K562 (cell line): ENCODE results near the gene EML6. TPM values are rescaled to one million over a fixed set of nuclear protein-coding genes. Genes with fewer than 3 reads are reported as not detected.

Source experiments
- ATAC-seq: fragments of 200-7000 bp; cut with Tn5 transposase; 3 replicates; pipeline ENCODE4 v1.9.1; 2020; ENCODE audit warnings: moderate library complexity
- BruUV-seq: library from RNA; stranded (reverse); fragments of 400-500 nt; replicated peaks from 2 replicates; lab custom pipeline; 2021; lab: Mats Ljungman, UMichigan
- CTCF ChIA-PET: fragments of 300-600 bp; formaldehyde crosslinking; extraction: SDS; loops from one replicate; lab custom pipeline; 2021; ENCODE audit warnings: low intra/inter-chr PET ratio; lab: Yijun Ruan, JAX
- POLR2A ChIA-PET: fragments of 300-600, 350-650 bp; sonication (Branson Sonifier 250); formaldehyde crosslinking; extraction: SDS; loops from one replicate; lab custom pipeline; 2021; ENCODE audit warnings: antibody characterized with exemption, inconsistent platforms; lab: Yijun Ruan, JAX
- DNase-seq, 4 experiments: peaks; one replicate each; pipeline versions ENCODE4 v3.0.0 to v3.0.0-alpha.2; 2011 to 2018; ENCODE audit warnings: low spot score in 3 of 4, mixed read lengths in 3 of 4; ENCODE audit errors: extremely low read depth in 1 of 4
- FAIRE-seq: peaks from 2 replicates; lab custom pipeline; 2011; peaks lifted over from hg19 to GRCh38; lab: Jason Lieb, UNC
- H2AFZ ChIP-seq: 2 replicates; pipeline ENCODE4 v1.6.0; 2011; ENCODE audit warnings: low read depth, low read length, control low read depth, inconsistent platforms
- H3K27ac ChIP-seq: fragments of 200-600 bp; 3 replicates; pipeline ENCODE4 v1.8.0; 2011; ENCODE audit warnings: low read depth, mild to moderate bottlenecking, control low read depth, inconsistent platforms, low read length, moderate library complexity, mixed read lengths; ENCODE audit errors: extremely low read depth
- H3K27me3 ChIP-seq, 2 experiments: fragments of 300-600 bp in 1 of 2; 2 replicates in 1 of 2; 3 replicates in 1 of 2; pipeline versions ENCODE4 v1.6.0 to v1.8.0; 2011; ENCODE audit warnings: inconsistent platforms in 2 of 2, low read length in 2 of 2, mild to moderate bottlenecking in 1 of 2, mixed read lengths in 1 of 2, moderate library complexity in 1 of 2; ENCODE audit not compliant: control insufficient read depth in 2 of 2, insufficient read depth in 2 of 2
- H3K36me3 ChIP-seq: fragments of 300-600 bp; 3 replicates; pipeline ENCODE4 v1.8.0; 2011; ENCODE audit warnings: mild to moderate bottlenecking, low read length, inconsistent platforms; ENCODE audit not compliant: control insufficient read depth, insufficient read depth
- H3K4me1 ChIP-seq, 2 experiments: fragments of 200-600 bp in 1 of 2; replicated peaks in 1 of 2; 2 replicates in 1 of 2; 3 replicates in 1 of 2; pipeline versions ENCODE4 v1.5.1 to v1.8.0; 2011; ENCODE audit warnings: inconsistent platforms in 2 of 2, low read length in 2 of 2, mild to moderate bottlenecking in 1 of 2, mixed read lengths in 1 of 2, moderate library complexity in 1 of 2; ENCODE audit not compliant: control insufficient read depth in 2 of 2, insufficient read depth in 2 of 2
- H3K4me2 ChIP-seq: 2 replicates; pipeline ENCODE4 v1.6.1; 2011; ENCODE audit warnings: low read length, control low read depth, inconsistent platforms, mixed read lengths; ENCODE audit not compliant: insufficient read depth
- H3K4me3 ChIP-seq: fragments of 200-600 bp; sonication (generic), shearing (Covaris generic); 2 replicates; pipeline ENCODE4 v1.5.1; 2016; ENCODE audit warnings: control low read depth, inconsistent platforms
- H3K79me2 ChIP-seq: fragments of 200-600 bp; 3 replicates; pipeline ENCODE4 v1.8.0; 2011; ENCODE audit warnings: low read length, inconsistent platforms; ENCODE audit not compliant: control insufficient read depth, insufficient read depth
- H3K9ac ChIP-seq, 2 experiments: 2 replicates each; pipeline versions ENCODE4 v1.6.0 to v1.6.1; 2011; ENCODE audit warnings: low read depth in 2 of 2, low read length in 2 of 2, control low read depth in 1 of 2, inconsistent platforms in 1 of 2, mild to moderate bottlenecking in 1 of 2, mixed read lengths in 1 of 2; ENCODE audit not compliant: insufficient read depth in 1 of 2
- H3K9me1 ChIP-seq: one replicate; pipeline ENCODE4 v1.6.0; 2011; ENCODE audit warnings: inconsistent platforms, mild to moderate bottlenecking, low read length, moderate library complexity; ENCODE audit not compliant: control insufficient read depth, insufficient read depth
- H3K9me3 ChIP-seq: replicated peaks from 2 replicates; pipeline ENCODE4 v1.5.1; 2011; ENCODE audit warnings: low read depth, low read length, inconsistent platforms; ENCODE audit not compliant: control insufficient read depth, insufficient read depth
- H4K20me1 ChIP-seq: replicated peaks from 2 replicates; pipeline ENCODE4 v1.6.1; 2011; ENCODE audit warnings: low read length, inconsistent platforms, mixed read lengths; ENCODE audit not compliant: control insufficient read depth, insufficient read depth
- BCL6 ChIP-seq: fragments of 250-450 bp; sonication (Bioruptor Pico); IDR thresholded peaks from 2 replicates; pipeline ENCODE4 v1.4.0; 2020
- CBX1 ChIP-seq: sonication (generic); IDR thresholded peaks from 2 replicates; pipeline ENCODE4 v1.6.1; 2016; ENCODE audit warnings: antibody characterized with exemption, low read depth, mild to moderate bottlenecking
- CREB5 ChIP-seq: fragments of 250-450 bp; sonication (Bioruptor Pico); IDR thresholded peaks from 2 replicates; pipeline ENCODE4 v1.5.0; 2020; ENCODE audit warnings: mild to moderate bottlenecking
- E2F4 ChIP-seq: sonication (generic); formaldehyde crosslinking; IDR thresholded peaks from 2 replicates; pipeline ENCODE4 v1.8.0; 2022; ENCODE audit warnings: mild to moderate bottlenecking, low read depth, missing genetic modification reagents
- NKRF ChIP-seq: fragments of 450-650 bp; IDR thresholded peaks from 2 replicates; pipeline ENCODE4 v1.6.1; 2016; ENCODE audit warnings: borderline replicate concordance
- PHB ChIP-seq: fragments of 250-450 bp; sonication (Bioruptor Pico); IDR thresholded peaks from 2 replicates; pipeline ENCODE4 v1.5.0; 2021
- POLR2B ChIP-seq: fragments of 450-650 bp; IDR thresholded peaks from 2 replicates; pipeline ENCODE4 v1.6.1; 2018; ENCODE audit warnings: low read depth; ENCODE audit not compliant: partially characterized antibody
- RFX5 ChIP-seq: IDR thresholded peaks from 2 replicates; pipeline ENCODE4 v1.6.1; 2011; ENCODE audit warnings: low read depth, mild to moderate bottlenecking, improper control_type of control experiment, low read length
- TAF1 ChIP-seq: IDR thresholded peaks from 2 replicates; pipeline ENCODE4 v1.6.1; 2011; ENCODE audit warnings: mild to moderate bottlenecking, low read length, moderate library complexity; ENCODE audit not compliant: insufficient read depth, control insufficient read depth, severe bottlenecking; ENCODE audit errors: extremely low read depth
- ZNF224 ChIP-seq: sonication (generic); formaldehyde crosslinking; IDR thresholded peaks from 2 replicates; pipeline ENCODE4 v1.8.0; 2022; ENCODE audit warnings: mild to moderate bottlenecking, missing genetic modification reagents
- ZNF324 ChIP-seq: fragments of 250-450 bp; sonication (Bioruptor Pico); IDR thresholded peaks from 2 replicates; pipeline ENCODE4 v1.4.0; 2020; ENCODE audit warnings: mild to moderate bottlenecking
- WGBS: fragments of 100-300 bp; shearing (Covaris generic); methylation state at CpG from one replicate; pipeline ENCODE4 v1.1.6; 2016; ENCODE audit warnings: low coverage, mixed read lengths; ENCODE audit not compliant: insufficient coverage; ENCODE audit errors: missing lambda C conversion rate; 5-methylcytosine and 5-hydroxymethylcytosine counted together
- in situ Hi-C: fragments of 300-500 bp; cut with MboI; formaldehyde crosslinking; loops from 4 replicates; pipeline ENCODE4 v1.15.0; 2018; ENCODE audit warnings: inconsistent platforms, mixed read lengths
- intact Hi-C: fragments of 100-400 bp; cut with micrococcal nuclease; formaldehyde crosslinking; loops from 2 replicates; pipeline ENCODE4 v1.14.2; 2022
- polyA plus RNA-seq, 8 experiments: library from polyadenylated mRNA; depleted of rRNA in 4 of 8; stranded (reverse) in 5 of 8; unstranded in 3 of 8; fragments of >200 nt; fragmentation: Nextera tagmentation in 2 of 8; fragmentation: Illumina TruSeq in 1 of 8; extraction: Ambion mirVana in 2 of 8; extraction: Trizol in 1 of 8; gene quantifications; 2 replicates each; pipeline versions ENCODE4 v1.2.1 to v1.2.3, GENCODE V29; 2011 to 2014; ENCODE audit warnings: inconsistent platforms in 1 of 8, missing spikeins in 1 of 8
- total RNA-seq, 7 experiments: library from RNA; depleted of rRNA in 6 of 7; stranded (reverse); fragments of >200 nt in 6 of 7; fragmentation: Illumina TruSeq in 2 of 7; extraction: Trizol in 2 of 7; gene quantifications; 2 replicates each; pipeline versions ENCODE4 v1.2.1 to v1.2.3, GENCODE V29; 2011 to 2021; ENCODE audit warnings: low replicate concordance in 1 of 7
- TF ChIP-seq, protein P1 (sequence below): fragments of 250-450 bp; sonication (Bioruptor Pico); IDR thresholded peaks from 2 replicates; pipeline ENCODE4 v1.5.0; 2020; ENCODE audit warnings: mild to moderate bottlenecking, borderline replicate concordance
- TF ChIP-seq, protein P2 (sequence below): sonication (generic); formaldehyde crosslinking; IDR thresholded peaks from 2 replicates; pipeline ENCODE4 v1.8.0; 2022; ENCODE audit warnings: missing genetic modification reagents, mild to moderate bottlenecking, moderate library complexity, borderline replicate concordance
- TF ChIP-seq, protein P3 (sequence below): fragments of 450-650 bp; IDR thresholded peaks from 2 replicates; pipeline ENCODE4 v1.6.1; 2016; ENCODE audit warnings: low read depth, mild to moderate bottlenecking, moderate library complexity

EML6 gene
- total and polyA plus RNA-seq, 9 of the 15 experiments (the other 6 are each of a cell fraction or from before 2014, with no cell fraction given), result 0.07 to 0.56 (median 0.25) TPM

- H3K4me2 ChIP-seq, result no peak overlapping the region
- H3K79me2 ChIP-seq, result no peaks in the 10 kb centered on the region
- H3K27ac ChIP-seq, result no peak overlapping the region
- in situ Hi-C loops, result no loop called here
- peaks cover under 1% of the 10 kb centered on the region for H3K9me1 ChIP-seq
- 57% methylated on average over 2 of the region's 2 CpGs for whole genome bisulfite sequencing
- intact Hi-C loops, result no loop called here
- no peaks in the 10 kb centered on the region for H3K36me3 ChIP-seq
- H4K20me1 ChIP-seq, result no peaks in the 10 kb centered on the region
- no peak for FAIRE-seq
- BruUV-seq, result no TSS peak
- POLR2A ChIA-PET, result interaction anchor here (0.6 to 2.8 kb wide), 4 partner anchors 8 to 74 kb away, joined by 3 to 15 read pairs (median 3); no protein-coding TSS in a partner anchor
- no peak overlapping the region for H3K9ac ChIP-seq
- no peak for DNase-seq
- H2AFZ ChIP-seq, result no peak overlapping the region
- H3K27me3 ChIP-seq, result no peaks in the 10 kb centered on the region
- H3K9me3 ChIP-seq, result no peaks in the 10 kb centered on the region
- H3K4me1 ChIP-seq, result peaks cover 8 to 10% of the 10 kb centered on the region in 2 experiments; a peak in 3 of 5 replicates
- ATAC-seq, result no peak
- no peak overlapping the region for H3K4me3 ChIP-seq
- CTCF ChIA-PET, result no interaction called here
- TF ChIP-seq BCL6 (CRISPR knock-in tag) (no peak), PHB (CRISPR knock-in tag) (no peak), ZNF324 (CRISPR knock-in tag) (no peak), E2F4 (CRISPR knock-in tag) (no peak), ZNF224 (CRISPR knock-in tag) (no peak), NKRF (no peak), TAF1 (no peak), CBX1 (no peak), RFX5 (no peak), POLR2B (no peak), CREB5 (no peak)
- TF ChIP-seq, protein P1, sequence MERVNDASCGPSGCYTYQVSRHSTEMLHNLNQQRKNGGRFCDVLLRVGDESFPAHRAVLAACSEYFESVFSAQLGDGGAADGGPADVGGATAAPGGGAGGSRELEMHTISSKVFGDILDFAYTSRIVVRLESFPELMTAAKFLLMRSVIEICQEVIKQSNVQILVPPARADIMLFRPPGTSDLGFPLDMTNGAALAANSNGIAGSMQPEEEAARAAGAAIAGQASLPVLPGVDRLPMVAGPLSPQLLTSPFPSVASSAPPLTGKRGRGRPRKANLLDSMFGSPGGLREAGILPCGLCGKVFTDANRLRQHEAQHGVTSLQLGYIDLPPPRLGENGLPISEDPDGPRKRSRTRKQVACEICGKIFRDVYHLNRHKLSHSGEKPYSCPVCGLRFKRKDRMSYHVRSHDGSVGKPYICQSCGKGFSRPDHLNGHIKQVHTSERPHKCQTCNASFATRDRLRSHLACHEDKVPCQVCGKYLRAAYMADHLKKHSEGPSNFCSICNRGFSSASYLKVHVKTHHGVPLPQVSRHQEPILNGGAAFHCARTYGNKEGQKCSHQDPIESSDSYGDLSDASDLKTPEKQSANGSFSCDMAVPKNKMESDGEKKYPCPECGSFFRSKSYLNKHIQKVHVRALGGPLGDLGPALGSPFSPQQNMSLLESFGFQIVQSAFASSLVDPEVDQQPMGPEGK (CRISPR knock-in tag), result no peak
- TF ChIP-seq, protein P2, sequence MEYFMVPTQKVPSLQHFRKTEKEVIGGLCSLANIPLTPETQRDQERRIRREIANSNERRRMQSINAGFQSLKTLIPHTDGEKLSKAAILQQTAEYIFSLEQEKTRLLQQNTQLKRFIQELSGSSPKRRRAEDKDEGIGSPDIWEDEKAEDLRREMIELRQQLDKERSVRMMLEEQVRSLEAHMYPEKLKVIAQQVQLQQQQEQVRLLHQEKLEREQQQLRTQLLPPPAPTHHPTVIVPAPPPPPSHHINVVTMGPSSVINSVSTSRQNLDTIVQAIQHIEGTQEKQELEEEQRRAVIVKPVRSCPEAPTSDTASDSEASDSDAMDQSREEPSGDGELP (CRISPR knock-in tag), result no peak
- TF ChIP-seq, protein P3, sequence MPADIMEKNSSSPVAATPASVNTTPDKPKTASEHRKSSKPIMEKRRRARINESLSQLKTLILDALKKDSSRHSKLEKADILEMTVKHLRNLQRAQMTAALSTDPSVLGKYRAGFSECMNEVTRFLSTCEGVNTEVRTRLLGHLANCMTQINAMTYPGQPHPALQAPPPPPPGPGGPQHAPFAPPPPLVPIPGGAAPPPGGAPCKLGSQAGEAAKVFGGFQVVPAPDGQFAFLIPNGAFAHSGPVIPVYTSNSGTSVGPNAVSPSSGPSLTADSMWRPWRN, result no peak
Measured at GRCh38 chr2:54963476-54963875, 240.0 kb downstream of the EML6 start.
